D721Med (cell line): ENCODE results near the gene TRPM3.

ENCODE experiments used
- DNase-seq: peaks from one replicate; pipeline ENCODE4 v3.0.0; 2011; ENCODE audit warnings: low spot score; ENCODE audit not compliant: insufficient read length
- FAIRE-seq: peaks from 2 replicates; lab custom pipeline; 2011; peaks lifted over from hg19 to GRCh38; lab: Jason Lieb, UNC
- CTCF ChIP-seq: IDR thresholded peaks from 2 replicates; pipeline ENCODE4 v1.5.1; 2012; ENCODE audit warnings: mild to moderate bottlenecking, control low read depth; ENCODE audit not compliant: insufficient read depth; ENCODE audit errors: missing control alignments

TRPM3 gene

GRCh38 chr9:71144495-71144894, 23.1 kb upstream of the TRPM3 start:
- FAIRE-seq (no peak), DNase-seq (no peak)
- no peak for TF ChIP-seq CTCF

- TF ChIP-seq CTCF: no peak
- DNase-seq: no peak
- no peak for FAIRE-seq
Measured at GRCh38 chr9:71136696-71137095, 15.3 kb upstream of the TRPM3 start.

- no peak for TF ChIP-seq CTCF
- FAIRE-seq (no peak), DNase-seq (no peak)
Measured at GRCh38 chr9:71131145-71131544, 9.7 kb upstream of the TRPM3 start.

- TF ChIP-seq CTCF: no peak
- no peak for DNase-seq
- no peak for FAIRE-seq
Measured at GRCh38 chr9:71130521-71130920, 9.1 kb upstream of the TRPM3 start.

GRCh38 chr9:71128796-71129195, 7.4 kb upstream of the TRPM3 start:
- no peak for TF ChIP-seq CTCF
- FAIRE-seq (no peak), DNase-seq (no peak)

GRCh38 chr9:71127301-71127700, 5.9 kb upstream of the TRPM3 start:
- DNase-seq: no peak
- FAIRE-seq: no peak
- no peak for TF ChIP-seq CTCF

GRCh38 chr9:71122421-71122820, 1.0 kb upstream of the TRPM3 start:
- no peak for TF ChIP-seq CTCF
- DNase-seq (no peak), FAIRE-seq (no peak)
